ENCODE results near the gene IPO4. TPM values are rescaled to one million over a fixed set of nuclear protein-coding genes. Genes with fewer than 3 reads are reported as not detected.

The IPO4 gene
- total and polyA plus RNA-seq, 2 of the 13 experiments (the other 11 are each of a cell fraction or from before 2014, with no cell fraction given): 39.0 to 179 TPM

GRCh38 chr14:24146978-24147760, 41.4 kb downstream of the IPO4 start, which contains the start of gene RNF31 (continued):
- TF ChIP-seq, protein P1, sequence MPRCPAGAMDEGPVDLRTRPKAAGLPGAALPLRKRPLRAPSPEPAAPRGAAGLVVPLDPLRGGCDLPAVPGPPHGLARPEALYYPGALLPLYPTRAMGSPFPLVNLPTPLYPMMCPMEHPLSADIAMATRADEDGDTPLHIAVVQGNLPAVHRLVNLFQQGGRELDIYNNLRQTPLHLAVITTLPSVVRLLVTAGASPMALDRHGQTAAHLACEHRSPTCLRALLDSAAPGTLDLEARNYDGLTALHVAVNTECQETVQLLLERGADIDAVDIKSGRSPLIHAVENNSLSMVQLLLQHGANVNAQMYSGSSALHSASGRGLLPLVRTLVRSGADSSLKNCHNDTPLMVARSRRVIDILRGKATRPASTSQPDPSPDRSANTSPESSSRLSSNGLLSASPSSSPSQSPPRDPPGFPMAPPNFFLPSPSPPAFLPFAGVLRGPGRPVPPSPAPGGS (CRISPR knock-in tag; IDR thresholded peaks at IDR 0.05): no peak; the same call in none of the 2 replicates
- no peak for TF ChIP-seq ZFAT (CRISPR knock-in tag; conservative IDR thresholded peaks at IDR 0.05)
- TF ChIP-seq ZBTB21 (CRISPR knock-in tag; IDR thresholded peaks at IDR 0.05): no peak
- TF ChIP-seq TP53 (CRISPR knock-in tag; conservative IDR thresholded peaks at IDR 0.05): peak; percentile 77
- TF ChIP-seq RORA (CRISPR knock-in tag; IDR thresholded peaks at IDR 0.05): no peak
- TF ChIP-seq SMAD1 (CRISPR knock-in tag; IDR thresholded peaks at IDR 0.05; ENCODE audit: borderline replicate concordance, low read depth): peak; percentile 26; the same call in 1 of the 2 replicates
- no peak; the same call in 1 of the 2 replicates for TF ChIP-seq ZNF354B (CRISPR knock-in tag; IDR thresholded peaks at IDR 0.05)
- TF ChIP-seq, protein P2, sequence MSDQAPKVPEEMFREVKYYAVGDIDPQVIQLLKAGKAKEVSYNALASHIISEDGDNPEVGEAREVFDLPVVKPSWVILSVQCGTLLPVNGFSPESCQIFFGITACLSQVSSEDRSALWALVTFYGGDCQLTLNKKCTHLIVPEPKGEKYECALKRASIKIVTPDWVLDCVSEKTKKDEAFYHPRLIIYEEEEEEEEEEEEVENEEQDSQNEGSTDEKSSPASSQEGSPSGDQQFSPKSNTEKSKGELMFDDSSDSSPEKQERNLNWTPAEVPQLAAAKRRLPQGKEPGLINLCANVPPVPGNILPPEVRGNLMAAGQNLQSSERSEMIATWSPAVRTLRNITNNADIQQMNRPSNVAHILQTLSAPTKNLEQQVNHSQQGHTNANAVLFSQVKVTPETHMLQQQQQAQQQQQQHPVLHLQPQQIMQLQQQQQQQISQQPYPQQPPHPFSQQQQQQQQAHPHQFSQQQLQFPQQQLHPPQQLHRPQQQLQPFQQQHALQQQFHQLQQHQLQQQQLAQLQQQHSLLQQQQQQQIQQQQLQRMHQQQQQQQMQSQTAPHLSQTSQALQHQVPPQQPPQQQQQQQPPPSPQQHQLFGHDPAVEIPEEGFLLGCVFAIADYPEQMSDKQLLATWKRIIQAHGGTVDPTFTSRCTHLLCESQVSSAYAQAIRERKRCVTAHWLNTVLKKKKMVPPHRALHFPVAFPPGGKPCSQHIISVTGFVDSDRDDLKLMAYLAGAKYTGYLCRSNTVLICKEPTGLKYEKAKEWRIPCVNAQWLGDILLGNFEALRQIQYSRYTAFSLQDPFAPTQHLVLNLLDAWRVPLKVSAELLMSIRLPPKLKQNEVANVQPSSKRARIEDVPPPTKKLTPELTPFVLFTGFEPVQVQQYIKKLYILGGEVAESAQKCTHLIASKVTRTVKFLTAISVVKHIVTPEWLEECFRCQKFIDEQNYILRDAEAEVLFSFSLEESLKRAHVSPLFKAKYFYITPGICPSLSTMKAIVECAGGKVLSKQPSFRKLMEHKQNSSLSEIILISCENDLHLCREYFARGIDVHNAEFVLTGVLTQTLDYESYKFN (CRISPR knock-in tag; conservative IDR thresholded peaks at IDR 0.05): peak; percentile 11; the same call in 1 of the 2 replicates
- peak; percentile 57; the same call in 1 of the 2 replicates for TF ChIP-seq GMEB2 (CRISPR knock-in tag; IDR thresholded peaks at IDR 0.05; ENCODE audit: low read depth)
- TF ChIP-seq SP1 (IDR thresholded peaks at IDR 0.05): no peak
- TF ChIP-seq SP1 (CRISPR knock-in tag; IDR thresholded peaks at IDR 0.05): peak; percentile 93
- peak; percentile 16; the same call in 1 of the 2 replicates for TF ChIP-seq PPARG (CRISPR knock-in tag; conservative IDR thresholded peaks at IDR 0.05)
- TF ChIP-seq ZMYM3 (CRISPR knock-in tag; IDR thresholded peaks at IDR 0.05): no peak
- TF ChIP-seq ZNF280B (CRISPR knock-in tag; IDR thresholded peaks at IDR 0.05; ENCODE audit: borderline replicate concordance): no peak
- TF ChIP-seq FOXO1 (CRISPR knock-in tag; IDR thresholded peaks at IDR 0.05): peak; percentile 71
- TF ChIP-seq ZNF326 (CRISPR knock-in tag; IDR thresholded peaks at IDR 0.05; ENCODE audit: borderline replicate concordance): no peak; the same call in 1 of the 2 replicates
- TF ChIP-seq YEATS4 (CRISPR knock-in tag; IDR thresholded peaks at IDR 0.05; ENCODE audit: borderline replicate concordance): peak; percentile 86
- TF ChIP-seq ATF7-NPFF (CRISPR knock-in tag; IDR thresholded peaks at IDR 0.05; ENCODE audit: low read depth): peak; percentile 11; the same call in 1 of the 2 replicates
- TF ChIP-seq SMAD3 (CRISPR knock-in tag; IDR thresholded peaks at IDR 0.05): peak; percentile 29; the same call in 1 of the 2 replicates
- TF ChIP-seq IRX3 (CRISPR knock-in tag; IDR thresholded peaks at IDR 0.05; ENCODE audit: borderline replicate concordance, low read depth): no peak

All from HepG2 (cell line).